BLaER1 treated with 17β-estradiol and CSF1 and Interleukin-3, amounts not matched to agents 10 nM and 100 nM (cell line): ENCODE results near the gene DPM1.

ENCODE experiments used
- H3K27ac ChIP-seq, 11 experiments: shearing (Covaris generic); formaldehyde crosslinking; 2 replicates each; pipeline ENCODE4 v1.8.1; 2022
- H3K27me3 ChIP-seq, 11 experiments: shearing (Covaris generic); formaldehyde crosslinking; 2 replicates each; pipeline ENCODE4 v1.8.1; 2022
- H3K36me3 ChIP-seq, 11 experiments: shearing (Covaris generic); formaldehyde crosslinking; 2 replicates each; pipeline ENCODE4 v1.8.1; 2022
- H3K4me1 ChIP-seq, 10 experiments: shearing (Covaris generic); formaldehyde crosslinking; 2 replicates each; pipeline ENCODE4 v1.8.1; 2022
- H3K4me2 ChIP-seq, 11 experiments: shearing (Covaris generic); formaldehyde crosslinking; 2 replicates each; pipeline ENCODE4 v1.8.1; 2022
- H3K4me3 ChIP-seq, 10 experiments: shearing (Covaris generic); formaldehyde crosslinking; 2 replicates each; pipeline ENCODE4 v1.8.1; 2022
- H3K9ac ChIP-seq, 11 experiments: shearing (Covaris generic); formaldehyde crosslinking; 2 replicates each; pipeline ENCODE4 v1.8.1; 2022
- H3K9me3 ChIP-seq, 11 experiments: shearing (Covaris generic); formaldehyde crosslinking; replicated peaks in 1 of 11; 2 replicates each; pipeline ENCODE4 v1.8.1; 2022
- H4K20me1 ChIP-seq, 11 experiments: shearing (Covaris generic); formaldehyde crosslinking; 2 replicates each; pipeline ENCODE4 v1.8.1; 2022
- Cebpa-rat ChIP-seq, 11 experiments: shearing (Covaris generic); IDR thresholded peaks; 2 replicates each; pipeline ENCODE4 v1.8.1; 2022

Gene DPM1

DNA sequence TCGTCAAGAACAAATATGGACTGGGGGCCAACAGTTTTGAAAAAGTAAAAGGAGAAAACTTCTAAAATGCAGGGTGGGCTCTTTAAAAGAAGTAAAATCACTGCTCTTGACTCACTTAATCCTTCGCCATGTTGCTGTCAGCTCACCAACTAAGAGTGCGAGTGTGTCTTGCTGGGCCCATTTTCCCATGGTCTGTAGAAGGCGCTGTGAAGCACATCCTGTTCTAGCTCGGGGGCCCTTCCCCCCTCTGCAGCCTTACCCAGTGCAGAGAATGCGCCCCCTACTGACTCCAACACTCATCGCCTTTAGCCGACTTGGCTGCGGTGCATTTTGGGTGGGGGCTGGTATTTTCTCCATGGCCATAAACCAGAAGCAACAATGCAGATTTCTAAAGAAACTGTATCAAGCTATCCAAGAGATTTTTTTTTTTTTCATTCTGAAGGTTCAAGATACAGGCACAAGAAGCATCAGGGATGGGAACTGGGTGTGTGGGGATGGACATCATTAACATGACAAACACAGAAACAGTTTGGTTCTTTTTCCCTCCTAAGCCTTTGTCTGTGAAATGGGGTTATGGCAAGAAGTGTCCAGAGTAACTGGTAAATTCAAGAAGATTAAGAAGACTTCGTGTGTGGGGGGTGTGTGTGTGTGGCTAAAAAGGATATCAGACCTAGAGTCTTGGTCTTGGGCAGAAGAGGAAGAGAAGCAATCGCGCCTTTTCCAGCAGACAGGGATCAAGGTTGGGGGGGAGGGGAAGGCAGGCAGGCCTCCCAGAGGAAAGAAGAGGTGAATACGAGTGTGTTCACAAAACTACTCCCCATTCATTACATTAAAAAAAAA is 28.8 kb downstream of the DPM1 start:
- TF ChIP-seq Cebpa-rat (IDR thresholded peaks at IDR 0.05), result no peak
- Histone ChIP-seq H3K27ac (peak overlapping the region; percentile 40 to 100 (median 99); a peak in 21 of 22 replicates), H3K27me3 (no peaks in the 10 kb centered on the region), H3K36me3 (peaks cover 30 to 69% (median 58%) of the 10 kb centered on the region in 11 experiments), H3K9me3 (no peaks in the 10 kb centered on the region), H3K4me2 (peak overlapping the region; percentile 84 to 95 (median 86)), H3K4me1 (peaks cover 43 to 61% (median 53%) of the 10 kb centered on the region in 10 experiments), H4K20me1 (peaks cover 38 to 55% (median 47%) of the 10 kb centered on the region in 11 experiments), H3K4me3 (peak overlapping the region; percentile 95 to 100 (median 99)), H3K9ac (peak overlapping the region; percentile 79 to 100 (median 100))

DNA sequence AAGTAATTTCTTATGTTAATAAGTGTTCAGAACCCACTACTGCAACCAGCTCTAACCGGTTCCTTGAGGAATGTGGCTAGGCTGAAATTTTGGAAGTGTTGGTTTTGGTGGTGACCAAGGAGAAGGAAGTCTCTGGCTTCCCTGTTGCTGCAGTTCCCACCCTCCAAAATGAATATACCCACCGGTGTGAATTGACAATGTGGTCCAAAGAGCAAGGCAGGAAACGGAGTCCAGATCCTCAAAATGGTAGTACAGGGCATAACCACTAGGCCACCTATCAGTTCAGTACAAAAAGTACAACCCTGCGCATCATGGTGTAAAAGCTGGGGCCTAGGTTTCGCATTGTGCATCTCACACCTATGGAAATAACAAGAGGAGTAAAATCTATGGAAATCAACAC is 29.9 kb downstream of the DPM1 start:
- peaks cover 48 to 65% (median 58%) of the 10 kb centered on the region in 11 experiments for H4K20me1 ChIP-seq
- peak overlapping the region; percentile 84 to 95 (median 86) for H3K4me2 ChIP-seq
- peaks cover 52 to 72% (median 63%) of the 10 kb centered on the region in 10 experiments for H3K4me1 ChIP-seq
- no peaks in the 10 kb centered on the region for H3K9me3 ChIP-seq
- TF ChIP-seq Cebpa-rat (IDR thresholded peaks at IDR 0.05), result no peak
- H3K27me3 ChIP-seq, result no peaks in the 10 kb centered on the region
- H3K36me3 ChIP-seq, result peaks cover 20 to 69% (median 58%) of the 10 kb centered on the region in 11 experiments; a peak in 21 of 22 replicates
- peak overlapping the region; percentile 95 to 100 (median 99); a peak in 18 of 20 replicates for H3K4me3 ChIP-seq
- peak overlapping the region in 2 of 11 experiments; percentile 99; a peak in 2 of 22 replicates for H3K27ac ChIP-seq
- peak overlapping the region in 1 of 11 experiments; percentile 46; a peak in 3 of 22 replicates for H3K9ac ChIP-seq

DNA sequence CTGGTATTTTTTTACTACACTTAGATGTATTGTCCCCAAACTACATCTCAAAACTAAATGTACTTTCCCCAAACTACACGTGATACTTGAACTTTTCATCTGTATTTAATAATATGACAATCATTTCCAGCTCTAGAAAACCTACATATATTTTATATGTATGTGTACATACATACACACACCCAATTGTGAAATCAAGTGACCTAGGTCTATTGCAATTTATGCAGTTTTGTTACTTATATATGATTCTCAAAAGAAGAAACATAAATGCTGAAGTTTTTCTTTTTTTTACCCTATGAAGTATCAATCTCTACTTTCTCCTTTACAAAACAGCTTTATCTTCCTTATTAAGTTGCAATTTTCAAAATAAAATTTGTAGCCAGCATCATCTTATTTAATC is 31.8 kb downstream of the DPM1 start:
- no peak for TF ChIP-seq Cebpa-rat (IDR thresholded peaks at IDR 0.05)
- Histone ChIP-seq H3K27me3 (no peaks in the 10 kb centered on the region), H3K27ac (no peak overlapping the region), H3K4me3 (no peak overlapping the region), H3K4me2 (peak overlapping the region in 4 of 11 experiments; percentile 43 to 89 (median 69); a peak in 8 of 22 replicates), H3K4me1 (peaks cover 64 to 80% (median 73%) of the 10 kb centered on the region in 10 experiments), H4K20me1 (peaks cover 68 to 85% (median 77%) of the 10 kb centered on the region in 11 experiments), H3K9ac (no peak overlapping the region), H3K9me3 (no peaks in the 10 kb centered on the region), H3K36me3 (peaks cover 17 to 82% (median 72%) of the 10 kb centered on the region in 11 experiments; a peak in 21 of 22 replicates)

DNA sequence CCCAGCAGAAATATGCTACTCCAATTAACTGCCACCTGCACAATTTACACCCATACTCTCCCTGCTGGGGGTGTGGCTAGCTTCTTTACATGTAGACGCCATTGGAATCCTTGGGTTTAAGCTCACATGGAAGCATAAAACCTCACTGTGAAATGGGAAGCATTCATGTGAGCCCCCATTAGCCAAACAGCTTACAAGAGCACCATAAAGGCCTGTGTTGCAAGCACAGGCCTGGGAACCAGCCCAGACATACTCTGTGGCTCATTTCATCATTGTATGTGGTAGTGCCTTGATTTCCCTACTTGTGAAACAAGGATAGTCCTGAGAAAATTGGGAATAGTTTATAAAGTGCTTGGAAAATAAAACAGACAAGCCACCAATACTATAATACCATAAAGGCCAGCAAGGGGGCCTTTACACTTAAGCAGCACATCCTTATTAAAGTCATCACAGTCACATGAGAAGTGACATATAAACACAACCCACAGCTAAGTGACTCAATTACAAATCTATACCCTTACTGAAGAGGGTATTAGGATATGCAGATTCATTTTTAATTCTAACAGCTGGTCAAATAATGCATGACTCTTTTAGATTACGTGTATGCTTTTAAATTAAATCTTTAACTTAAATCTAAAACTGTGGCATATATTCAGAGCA is 33.9 kb downstream of the DPM1 start:
- Histone ChIP-seq H3K9me3 (no peaks in the 10 kb centered on the region), H3K4me1 (peaks cover 69 to 98% (median 94%) of the 10 kb centered on the region in 10 experiments), H4K20me1 (peaks cover 89 to 100% (median 99%) of the 10 kb centered on the region in 11 experiments), H3K9ac (0 out of 22 replicates have a peak overlapping the region, but pooled peaks of 1 of the 11 experiments have one; percentile 13), H3K27ac (peak overlapping the region in 2 of 11 experiments; percentile 6 to 7; a peak in 1 of 22 replicates), H3K36me3 (peaks cover 22 to 100% (median 88%) of the 10 kb centered on the region in 11 experiments), H3K27me3 (no peaks in the 10 kb centered on the region), H3K4me3 (no peak overlapping the region), H3K4me2 (peak overlapping the region; percentile 20 to 84 (median 53))
- TF ChIP-seq Cebpa-rat (IDR thresholded peaks at IDR 0.05), result no peak

DNA sequence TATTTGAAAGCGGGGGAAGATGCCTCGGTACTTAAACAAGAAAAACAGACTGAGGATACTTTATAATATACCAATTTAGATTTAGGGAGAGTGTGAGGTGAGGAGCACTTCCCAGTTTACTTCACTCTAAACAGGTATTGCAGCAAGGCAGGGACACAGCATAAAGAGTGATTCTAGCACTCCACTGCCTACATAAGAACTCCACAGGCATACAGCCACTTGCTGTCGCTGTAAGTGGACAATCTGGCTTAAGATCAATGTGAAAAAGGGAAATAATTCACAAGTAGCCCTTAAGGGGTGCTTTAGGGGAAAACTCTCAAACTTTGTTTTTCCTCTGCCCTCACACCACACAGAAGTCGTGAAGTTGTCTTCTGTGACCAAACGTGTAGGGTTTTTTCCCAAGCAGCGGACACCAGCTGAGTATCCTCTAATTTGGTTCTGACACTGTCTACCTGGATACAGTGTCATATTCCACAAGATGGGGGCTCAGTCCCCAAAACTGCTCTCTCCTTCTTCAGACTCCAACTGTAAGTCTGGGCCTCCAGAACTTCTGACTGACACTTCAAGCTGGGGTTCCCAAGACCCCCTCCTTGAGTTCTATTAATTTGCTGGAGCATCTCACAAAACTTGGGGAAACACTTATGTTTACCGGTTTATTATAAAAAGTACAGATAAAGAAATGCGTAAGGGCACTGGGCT is 36.4 kb downstream of the DPM1 start:
- H3K9me3 ChIP-seq, result no peaks in the 10 kb centered on the region
- H4K20me1 ChIP-seq, result peaks cover 93 to 100% (median 100%) of the 10 kb centered on the region in 11 experiments
- no peak overlapping the region for H3K4me3 ChIP-seq
- peaks cover 19 to 92% (median 78%) of the 10 kb centered on the region in 11 experiments for H3K36me3 ChIP-seq
- peaks cover 74 to 99% (median 94%) of the 10 kb centered on the region in 10 experiments for H3K4me1 ChIP-seq
- peak overlapping the region in 9 of 11 experiments; percentile 22 to 59 (median 37); a peak in 16 of 22 replicates for H3K27ac ChIP-seq
- TF ChIP-seq Cebpa-rat (IDR thresholded peaks at IDR 0.05), result no peak
- no peaks in the 10 kb centered on the region for H3K27me3 ChIP-seq
- H3K4me2 ChIP-seq, result peak overlapping the region; percentile 32 to 84 (median 53)
- H3K9ac ChIP-seq, result peak overlapping the region in 8 of 11 experiments; percentile 16 to 62 (median 32); a peak in 9 of 22 replicates

DNA sequence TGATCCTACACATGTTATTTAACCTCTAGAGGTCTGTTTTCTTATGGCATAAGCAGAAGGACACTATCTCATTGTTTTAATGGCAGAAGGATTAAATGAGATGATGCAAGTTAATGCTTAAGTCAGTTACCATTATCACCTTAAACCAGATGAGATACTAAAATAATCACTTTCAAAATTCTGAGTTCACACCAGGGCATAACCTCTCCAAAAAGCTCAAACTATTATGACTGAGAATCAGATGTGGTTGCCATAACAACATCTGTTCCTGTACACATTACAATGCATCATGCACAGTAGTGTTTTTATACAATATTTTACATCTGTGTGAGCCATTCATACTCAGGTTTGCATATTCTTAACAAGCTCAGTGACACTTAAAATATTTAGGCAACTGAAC is 37.3 kb downstream of the DPM1 start:
- Histone ChIP-seq H3K27me3 (no peaks in the 10 kb centered on the region), H3K4me1 (peaks cover 82 to 99% (median 97%) of the 10 kb centered on the region in 10 experiments), H4K20me1 (peaks cover 100% of the 10 kb centered on the region in 11 experiments), H3K9me3 (no peaks in the 10 kb centered on the region), H3K36me3 (peaks cover 19 to 92% (median 78%) of the 10 kb centered on the region in 11 experiments), H3K4me2 (peak overlapping the region in 2 of 11 experiments; percentile 30 to 84; a peak in 2 of 22 replicates), H3K4me3 (no peak overlapping the region), H3K9ac (no peak overlapping the region), H3K27ac (peak overlapping the region in 1 of 11 experiments; percentile 34; a peak in 2 of 22 replicates)
- no peak for TF ChIP-seq Cebpa-rat (IDR thresholded peaks at IDR 0.05)

DNA sequence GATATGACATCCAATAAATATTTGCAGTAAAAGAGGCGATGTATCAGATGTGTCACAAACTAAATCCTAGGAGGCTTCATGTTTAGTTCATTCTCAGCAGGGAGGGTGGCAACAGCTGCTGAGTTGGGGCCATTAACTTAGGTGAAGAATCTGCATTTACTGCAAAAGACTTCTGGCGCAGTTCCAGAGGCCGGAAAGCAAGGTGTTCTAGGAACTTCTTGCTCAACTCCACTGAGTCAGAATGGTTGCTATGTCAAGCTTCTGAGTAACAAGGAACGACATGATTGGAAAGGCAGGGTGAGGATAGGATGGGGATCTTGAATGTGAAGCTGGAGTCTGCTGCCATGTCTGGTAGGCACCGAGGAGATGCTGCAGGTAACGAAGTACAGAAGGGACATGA is 38.8 kb downstream of the DPM1 start:
- Histone ChIP-seq H3K4me1 (peaks cover 70 to 97% (median 95%) of the 10 kb centered on the region in 10 experiments), H3K9me3 (no peaks in the 10 kb centered on the region), H3K27me3 (no peaks in the 10 kb centered on the region), H3K36me3 (peaks cover 12 to 91% (median 66%) of the 10 kb centered on the region in 11 experiments), H3K4me2 (peak overlapping the region; percentile 6 to 51 (median 27); a peak in 15 of 22 replicates), H3K4me3 (no peak overlapping the region), H4K20me1 (peaks cover 100% of the 10 kb centered on the region in 11 experiments), H3K27ac (no peak overlapping the region), H3K9ac (no peak overlapping the region)
- no peak for TF ChIP-seq Cebpa-rat (IDR thresholded peaks at IDR 0.05)

DNA sequence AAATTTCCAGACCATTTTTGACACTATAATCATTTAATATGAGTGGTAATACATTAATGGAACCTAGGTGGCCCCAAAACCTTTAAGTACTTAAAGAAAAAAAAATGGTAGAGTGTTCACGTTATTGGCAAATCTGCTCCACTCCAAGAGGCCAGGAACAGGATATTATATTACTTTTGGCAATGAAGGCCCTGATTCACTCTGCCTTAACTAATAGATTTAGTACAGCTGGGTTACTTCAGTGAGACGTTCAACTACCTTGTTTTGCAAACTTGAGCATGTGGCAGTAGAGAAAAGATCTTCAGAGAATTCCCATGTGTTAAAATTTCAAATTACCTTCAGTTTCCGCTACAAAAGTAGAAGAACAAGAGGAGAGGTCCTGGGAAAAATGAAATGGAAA is 39.9 kb downstream of the DPM1 start:
- H3K27me3 ChIP-seq, result no peaks in the 10 kb centered on the region
- no peak for TF ChIP-seq Cebpa-rat (IDR thresholded peaks at IDR 0.05)
- peaks cover 100% of the 10 kb centered on the region in 11 experiments for H4K20me1 ChIP-seq
- H3K4me2 ChIP-seq, result peak overlapping the region in 10 of 11 experiments; percentile 30 to 63 (median 52); a peak in 15 of 22 replicates
- H3K9ac ChIP-seq, result no peak overlapping the region
- peaks cover 16 to 91% (median 65%) of the 10 kb centered on the region in 11 experiments for H3K36me3 ChIP-seq
- peaks cover 71 to 97% (median 91%) of the 10 kb centered on the region in 10 experiments for H3K4me1 ChIP-seq
- H3K27ac ChIP-seq, result no peak overlapping the region
- H3K4me3 ChIP-seq, result no peak overlapping the region
- no peaks in the 10 kb centered on the region for H3K9me3 ChIP-seq
